22Rv1 (cell line): ENCODE data around the gene APBA2.

ENCODE experiments used
- H3K27ac ChIP-seq: fragments of 450-650 bp; 2 replicates; pipeline ENCODE4 v1.5.1; 2017
- CTCF ChIP-seq: fragments of 450-650 bp; IDR thresholded peaks from 2 replicates; pipeline ENCODE4 v1.5.1; 2017; ENCODE audit warnings: mild to moderate bottlenecking
- ZFX ChIP-seq: fragments of 450-650 bp; IDR thresholded peaks from 2 replicates; pipeline ENCODE4 v1.6.1; 2017; ENCODE audit warnings: antibody characterized with exemption, borderline replicate concordance

APBA2 gene

GRCh38 chr15:29130476-29130875 is 244.7 kb downstream of the APBA2 start:
- TF ChIP-seq CTCF (no peak), ZFX (no peak)
- no peak overlapping the region for H3K27ac ChIP-seq

- no peak for TF ChIP-seq CTCF
- no peak for TF ChIP-seq ZFX
- no peak overlapping the region for H3K27ac ChIP-seq
These were observed 245.4 kb downstream of the APBA2 start for GRCh38 chr15:29130951-29131839.

- TF ChIP-seq ZFX (no peak), CTCF (no peak)
- H3K27ac ChIP-seq, result no peak overlapping the region
These were observed 246.2 kb downstream of the APBA2 start for GRCh38 chr15:29131840-29132420.

GRCh38 chr15:29132735-29133181 is 247.0 kb downstream of the APBA2 start:
- TF ChIP-seq CTCF, result no peak
- TF ChIP-seq ZFX, result no peak
- H3K27ac ChIP-seq, result no peak overlapping the region

GRCh38 chr15:29133321-29133720 is 247.5 kb downstream of the APBA2 start:
- H3K27ac ChIP-seq, result no peak overlapping the region
- TF ChIP-seq CTCF (no peak), ZFX (no peak)

GRCh38 chr15:29133791-29134190 is 248.0 kb downstream of the APBA2 start:
- H3K27ac ChIP-seq, result no peak overlapping the region
- no peak for TF ChIP-seq CTCF
- TF ChIP-seq ZFX, result no peak

GRCh38 chr15:29134239-29134638 is 248.5 kb downstream of the APBA2 start:
- no peak overlapping the region for H3K27ac ChIP-seq
- TF ChIP-seq CTCF (no peak), ZFX (no peak)
